SK-N-SH (cell line): ENCODE measurements around the gene CEP95. TPM values are rescaled to one million over a fixed set of nuclear protein-coding genes. Genes with fewer than 3 reads are reported as not detected.

Experiments used
- CTCF ChIA-PET: fragments of 300-600, 350-600 bp; formaldehyde crosslinking; extraction: SDS; loops from one replicate; lab custom pipeline; 2021; lab: Yijun Ruan, JAX
- POLR2A ChIA-PET: fragments of 350-600 bp; sonication (Branson Sonifier 250); formaldehyde crosslinking; extraction: SDS; loops from one replicate; lab custom pipeline; 2020; ENCODE audit warnings: antibody characterized with exemption, inconsistent platforms; lab: Yijun Ruan, JAX
- DNase-seq: peaks from one replicate; pipeline ENCODE4 v3.0.0; 2012
- H2AFZ ChIP-seq: fragments of 200-600 bp; sonication (generic); 2 replicates; pipeline ENCODE4 v1.8.1; 2016; ENCODE audit warnings: antibody characterized with exemption, mild to moderate bottlenecking, low read depth
- H3F3A ChIP-seq: fragments of 200-600 bp; sonication (generic); replicated peaks from 2 replicates; pipeline ENCODE3; 2016; ENCODE audit warnings: antibody characterized with exemption, mild to moderate bottlenecking; ENCODE audit not compliant: insufficient read depth
- H3K27ac ChIP-seq, 2 experiments: fragments of 200-500 bp in 1 of 2; fragments of 200-600 bp in 1 of 2; sonication (Bioruptor generic) in 1 of 2; sonication (generic), shearing (Covaris generic) in 1 of 2; 2 replicates each; pipeline versions ENCODE4 v1.5.1 to v1.6.1; 2014 to 2016; ENCODE audit warnings: low read depth in 2 of 2, inconsistent platforms in 1 of 2, low read length in 1 of 2, mild to moderate bottlenecking in 1 of 2, mixed read lengths in 1 of 2
- H3K27me3 ChIP-seq: fragments of 200-600 bp; sonication (generic), shearing (Covaris generic); 2 replicates; pipeline ENCODE4 v1.6.1; 2016; ENCODE audit warnings: mixed run types; ENCODE audit not compliant: insufficient read depth
- H3K36me3 ChIP-seq, 2 experiments: fragments of 200-500 bp in 1 of 2; fragments of 200-600 bp in 1 of 2; sonication (Bioruptor generic) in 1 of 2; sonication (generic) in 1 of 2; replicated peaks in 1 of 2; 2 replicates each; pipeline versions ENCODE3 to v1.5.1; 2014 to 2016; ENCODE audit warnings: low read length in 1 of 2, mild to moderate bottlenecking in 1 of 2; ENCODE audit not compliant: insufficient read depth in 2 of 2, control insufficient read depth in 1 of 2
- H3K4me1 ChIP-seq, 2 experiments: fragments of 200-500 bp in 1 of 2; fragments of 200-600 bp in 1 of 2; sonication (Bioruptor generic) in 1 of 2; sonication (generic), shearing (Covaris generic) in 1 of 2; 2 replicates each; pipeline versions ENCODE4 v1.5.1 to v1.6.1; 2014 to 2016; ENCODE audit warnings: low read depth in 1 of 2, low read length in 1 of 2, mixed run types in 1 of 2; ENCODE audit not compliant: insufficient read depth in 2 of 2, control insufficient read depth in 1 of 2
- H3K4me2 ChIP-seq: fragments of 200-600 bp; sonication (generic), shearing (Covaris generic); 2 replicates; pipeline ENCODE4 v1.6.1; 2017; ENCODE audit warnings: mixed run types
- H3K4me3 ChIP-seq, 2 experiments: fragments of 200-500 bp in 1 of 2; fragments of 200-600 bp in 1 of 2; sonication (Bioruptor generic) in 1 of 2; sonication (generic), shearing (Covaris generic) in 1 of 2; 2 replicates each; pipeline versions ENCODE4 v1.5.1 to v1.8.1; 2014 to 2016; ENCODE audit warnings: low read depth in 2 of 2, inconsistent platforms in 1 of 2, low read length in 1 of 2, mild to moderate bottlenecking in 1 of 2, mixed read lengths in 1 of 2, moderate library complexity in 1 of 2
- H3K79me2 ChIP-seq: fragments of 200-600 bp; sonication (generic); 2 replicates; pipeline ENCODE4 v1.8.1; 2017; ENCODE audit warnings: mild to moderate bottlenecking; ENCODE audit not compliant: insufficient read depth
- H3K9ac ChIP-seq: fragments of 200-600 bp; sonication (generic); 2 replicates; pipeline ENCODE4 v1.6.1; 2017; ENCODE audit warnings: mixed run types
- H3K9me2 ChIP-seq: fragments of 200-600 bp; sonication (generic); 2 replicates; pipeline ENCODE4 v1.6.1; 2017; ENCODE audit warnings: mixed run types
- H3K9me3 ChIP-seq: fragments of 200-600 bp; sonication (generic); 2 replicates; pipeline ENCODE4 v1.6.1; 2017; ENCODE audit warnings: mixed run types, mild to moderate bottlenecking, moderate library complexity
- H4K20me1 ChIP-seq: fragments of 200-600 bp; sonication (generic); 2 replicates; pipeline ENCODE4 v1.6.1; 2017; ENCODE audit warnings: mild to moderate bottlenecking, mixed run types; ENCODE audit not compliant: insufficient read depth
- CHD2 ChIP-seq: fragments of 150-350 bp; IDR thresholded peaks from 2 replicates; pipeline ENCODE4 v1.6.1; 2018; ENCODE audit warnings: low read length; ENCODE audit not compliant: partially characterized antibody
- EP300 ChIP-seq, 2 experiments: IDR thresholded peaks; 2 replicates each; pipeline versions ENCODE4 v1.4.0 to v1.6.1; 2012; ENCODE audit warnings: borderline replicate concordance in 1 of 2, low read depth in 1 of 2, low read length in 1 of 2
- EZH2phosphoT487 ChIP-seq: fragments of 200-600 bp; sonication (generic); IDR thresholded peaks from 2 replicates; pipeline ENCODE4 v1.6.1; 2017; ENCODE audit warnings: low read depth, mixed run types, mild to moderate bottlenecking, antibody characterized with exemption, moderate library complexity, borderline replicate concordance
- FOXJ3 ChIP-seq: sonication (generic); formaldehyde crosslinking; IDR thresholded peaks from 2 replicates; pipeline ENCODE4 v1.5.1; 2020; ENCODE audit warnings: mild to moderate bottlenecking, missing genetic modification reagents
- FOXM1 ChIP-seq: IDR thresholded peaks from 2 replicates; pipeline ENCODE4 v1.4.0; 2012; ENCODE audit warnings: low read depth, mild to moderate bottlenecking
- IRF3 ChIP-seq: fragments of 150-350 bp; IDR thresholded peaks from 2 replicates; pipeline ENCODE4 v1.6.1; 2016; ENCODE audit warnings: mild to moderate bottlenecking, low read depth, low read length
- JUND ChIP-seq: IDR thresholded peaks from 2 replicates; pipeline ENCODE4 v1.4.0; 2012
- MXI1 ChIP-seq: IDR thresholded peaks from 2 replicates; pipeline ENCODE4 v1.6.1; 2012; ENCODE audit warnings: mild to moderate bottlenecking, low read depth, low read length, improper control_type of control experiment
- NRF1 ChIP-seq: IDR thresholded peaks from 2 replicates; pipeline ENCODE4 v1.6.1; 2012; ENCODE audit warnings: low read depth, mild to moderate bottlenecking, low read length
- POLR2AphosphoS5 ChIP-seq: IDR thresholded peaks from 2 replicates; pipeline ENCODE4 v1.6.1; 2012; ENCODE audit warnings: low read depth, low read length
- RAD21 ChIP-seq: IDR thresholded peaks from 2 replicates; pipeline ENCODE4 v1.6.1; 2012; ENCODE audit warnings: mild to moderate bottlenecking, low read length
- RCOR1 ChIP-seq: fragments of 150-350 bp; IDR thresholded peaks from 2 replicates; pipeline ENCODE4 v1.6.1; 2017; ENCODE audit warnings: antibody characterized with exemption, low read length
- REST ChIP-seq: IDR thresholded peaks from 2 replicates; pipeline ENCODE4 v1.6.1; 2012; ENCODE audit warnings: mild to moderate bottlenecking, low read depth, low read length, moderate library complexity
- RXRA ChIP-seq: IDR thresholded peaks from 2 replicates; pipeline ENCODE4 v1.4.0; 2012; ENCODE audit warnings: low read depth, mild to moderate bottlenecking, borderline replicate concordance
- TAF1 ChIP-seq: IDR thresholded peaks from 2 replicates; pipeline ENCODE4 v1.6.1; 2012; ENCODE audit warnings: low read depth, mild to moderate bottlenecking, low read length, moderate library complexity, borderline replicate concordance
- TCF12 ChIP-seq: IDR thresholded peaks from 2 replicates; pipeline ENCODE4 v1.4.0; 2012
- USF1 ChIP-seq: IDR thresholded peaks from 2 replicates; pipeline ENCODE4 v1.4.0; 2012; ENCODE audit warnings: low read depth, borderline replicate concordance
- YY1 ChIP-seq: IDR thresholded peaks from 2 replicates; pipeline ENCODE4 v1.4.0; 2012; ENCODE audit warnings: low read depth, mild to moderate bottlenecking
- ZBTB33 ChIP-seq: IDR thresholded peaks from 2 replicates; pipeline ENCODE4 v1.4.0; 2012; ENCODE audit warnings: low read depth, borderline replicate concordance
- WGBS: methylation state at CpG from one replicate; pipeline ENCODE4 v1.1.6; 2017; ENCODE audit warnings: low lambda C conversion rate; 5-methylcytosine and 5-hydroxymethylcytosine counted together
- polyA plus RNA-seq, 3 experiments: library from polyadenylated mRNA; depleted of rRNA; stranded (reverse); fragments of >200 nt; gene quantifications; 2 replicates each; pipeline ENCODE4 v1.2.3, GENCODE V29; 2012

Gene CEP95
- polyA plus RNA-seq, 1 of the 3 experiments (the other 2 are of a cell fraction) = 30.8 TPM

- Histone ChIP-seq H3K9me3 (no peaks in the 10 kb centered on the region), H4K20me1 (peaks cover 48% of the 10 kb centered on the region), H3K9me2 (no peaks in the 10 kb centered on the region), H3K4me2 (peak overlapping the region; percentile 86), H3F3A (peaks cover 22% of the 10 kb centered on the region), H3K27me3 (no peaks in the 10 kb centered on the region), H3K36me3 (peaks cover 65 to 67% of the 10 kb centered on the region in 2 experiments), H3K27ac (no peak overlapping the region), H2AFZ (no peak overlapping the region), H3K4me1 (peaks cover 13 to 16% of the 10 kb centered on the region in 2 experiments; a peak in 2 of 4 replicates), H3K4me3 (peak overlapping the region; percentile 74 to 96; a peak in 3 of 4 replicates), H3K79me2 (peaks cover 93% of the 10 kb centered on the region), H3K9ac (peak overlapping the region; percentile 100)
- WGBS = 94% methylated on average over 2 of the region's 2 CpGs
- ChIA-PET POLR2A (no interaction called here), CTCF (interaction anchor here (1.6 kb wide), 1 partner anchor 45 kb away, joined by 3 read pairs; no protein-coding TSS in a partner anchor)
- no peak for DNase-seq
- no peak for TF ChIP-seq REST
- TF ChIP-seq TAF1 = no peak
- TF ChIP-seq EZH2phosphoT487 = no peak
- no peak for TF ChIP-seq POLR2AphosphoS5
- TF ChIP-seq JUND = no peak
- TF ChIP-seq FOXM1 = no peak
- TF ChIP-seq RXRA = no peak
- no peak for TF ChIP-seq EP300 (IDR thresholded peaks at IDR 0.05; ENCODE audit: borderline replicate concordance in 1 of 2, low read depth in 1 of 2, low read length in 1 of 2)
- TF ChIP-seq USF1 = no peak
- no peak for TF ChIP-seq NRF1
- no peak for TF ChIP-seq ZBTB33
- no peak for TF ChIP-seq YY1
- no peak for TF ChIP-seq TCF12
- no peak for TF ChIP-seq IRF3
- TF ChIP-seq RAD21 = no peak
- TF ChIP-seq FOXJ3 (CRISPR knock-in tag) = no peak
- TF ChIP-seq CHD2 = no peak
- no peak for TF ChIP-seq RCOR1
- TF ChIP-seq MXI1 = no peak
Measured at GRCh38 chr17:64508683-64509082, 1.9 kb downstream of the CEP95 start.
